Body of pancreas (tissue), 4 donors: Measurements from ENCODE around the gene TSC22D4.

ENCODE experiments used
- CTCF ChIP-seq, 7 experiments: fragments of 450-650 bp in 4 of 7; fragments of 200-600 bp in 3 of 7; sonication (generic) in 3 of 7; IDR thresholded peaks; one replicate each; pipeline ENCODE4 v1.5.1; 2016 to 2019; ENCODE audit warnings: antibody characterized with exemption in 7 of 7
- POLR2A ChIP-seq, 3 donors: fragments of 450-650 bp; IDR thresholded peaks; one replicate each; pipeline ENCODE4 v1.6.1; 2016; ENCODE audit warnings: antibody characterized with exemption in 3 of 3, mild to moderate bottlenecking in 2 of 3

DNA sequence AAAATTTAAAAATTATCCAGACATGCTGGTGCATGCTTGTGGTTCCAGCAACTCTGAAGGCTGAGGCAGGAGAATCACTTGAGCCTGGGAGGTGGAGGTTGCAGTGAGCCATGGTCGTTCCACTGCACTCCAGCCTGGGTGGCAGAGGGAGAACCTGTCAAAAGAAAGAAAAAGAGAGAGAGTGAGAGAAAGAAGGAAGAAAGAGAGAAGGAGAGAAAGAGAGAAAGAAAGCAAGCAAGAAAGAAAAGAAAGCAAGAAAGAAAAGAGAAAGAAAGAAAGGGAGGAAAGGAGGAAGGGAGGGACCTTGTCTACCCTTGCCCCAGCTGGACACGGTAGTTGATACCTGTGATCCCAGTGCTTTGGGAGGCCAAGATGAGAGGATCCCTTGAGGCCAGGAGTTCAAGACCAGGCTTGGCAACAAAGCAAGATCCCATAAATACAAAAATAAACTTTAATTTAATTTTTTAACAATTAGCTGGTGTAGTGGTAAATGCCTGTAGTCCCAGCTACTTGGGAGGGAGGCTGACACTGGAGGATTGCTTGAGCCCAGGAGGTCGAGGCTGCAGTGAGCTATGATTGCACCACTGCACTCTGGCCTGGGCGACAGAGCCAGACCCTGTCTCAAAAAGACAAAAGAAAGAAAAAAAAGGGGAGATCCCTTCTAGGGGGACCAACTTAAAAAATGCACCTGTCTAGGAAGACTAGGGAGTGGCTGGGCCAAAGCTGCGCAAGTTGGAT is 13.9 kb upstream of the TSC22D4 start:
- TF ChIP-seq POLR2A (IDR thresholded peaks at IDR 0.05) = no peak
- TF ChIP-seq CTCF (IDR thresholded peaks at IDR 0.05) = no peak
